Liver (tissue), 3 donors: ENCODE measurements around the gene CPAMD8.

Experiments
- ATF3 ChIP-seq: IDR thresholded peaks from 2 replicates; pipeline ENCODE4 v1.6.1; 2016; ENCODE audit warnings: antibody characterized with exemption
- CTCF ChIP-seq: fragments of 150-350 bp; IDR thresholded peaks from 2 replicates; pipeline ENCODE4 v1.5.1; 2017; ENCODE audit warnings: improper control_type of control experiment, low read depth, low read length; ENCODE audit not compliant: missing input control
- EGR1 ChIP-seq, 2 donors: IDR thresholded peaks; 2 replicates each; pipeline ENCODE4 v1.6.1; 2016 to 2018; ENCODE audit warnings: antibody characterized with exemption in 2 of 2, low read depth in 2 of 2
- FOXA2 ChIP-seq: IDR thresholded peaks from 2 replicates; pipeline ENCODE4 v1.6.1; 2016; ENCODE audit warnings: antibody characterized with exemption
- HNF4A ChIP-seq, 2 donors: conservative IDR thresholded peaks; 2 replicates each; pipeline ENCODE4 v1.6.1; 2016; ENCODE audit warnings: antibody characterized with exemption in 2 of 2, mild to moderate bottlenecking in 2 of 2
- MAX ChIP-seq: IDR thresholded peaks from 2 replicates; pipeline ENCODE4 v1.6.1; 2016; ENCODE audit warnings: antibody characterized with exemption
- RAD21 ChIP-seq, 2 donors: IDR thresholded peaks; 2 replicates each; pipeline ENCODE4 v1.6.1; 2016; ENCODE audit warnings: antibody characterized with exemption in 2 of 2, mild to moderate bottlenecking in 2 of 2
- RXRA ChIP-seq, 2 donors: IDR thresholded peaks; 2 replicates each; pipeline ENCODE4 v1.6.1; 2017 to 2018; ENCODE audit warnings: antibody characterized with exemption in 2 of 2, mild to moderate bottlenecking in 1 of 2
- SP1 ChIP-seq: IDR thresholded peaks from 2 replicates; pipeline ENCODE4 v1.6.1; 2018; ENCODE audit warnings: antibody characterized with exemption, mild to moderate bottlenecking
- TF ChIP-seq, protein P1 (sequence below): IDR thresholded peaks from 2 replicates; pipeline ENCODE4 v1.6.1; 2016; ENCODE audit warnings: antibody characterized with exemption, mild to moderate bottlenecking
- donor health status: healthy.
- donor health status: healthy.

DNA sequence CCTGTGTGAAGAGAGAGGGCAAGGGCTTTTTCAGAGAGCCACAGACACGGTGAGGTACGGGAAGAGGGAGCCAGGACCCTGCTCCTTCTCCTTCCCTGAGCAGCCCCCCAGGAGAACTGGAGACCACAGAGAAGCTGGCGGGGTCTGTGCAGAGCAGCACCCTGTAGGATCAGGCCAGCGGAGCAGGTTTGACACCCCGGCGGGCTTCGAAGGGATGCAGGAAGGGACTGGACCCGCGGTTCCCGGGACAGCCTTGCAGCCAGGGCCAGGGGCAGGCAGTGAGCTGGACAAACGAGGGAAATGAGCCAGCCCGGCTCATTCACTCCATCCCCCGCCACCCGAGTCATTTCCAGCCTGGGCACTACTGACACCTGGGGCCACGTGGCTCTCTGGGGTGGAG is 22.2 kb downstream of the CPAMD8 start:
- no peak for TF ChIP-seq RXRA (IDR thresholded peaks at IDR 0.05)
- no peak for TF ChIP-seq CTCF
- TF ChIP-seq EGR1 (IDR thresholded peaks at IDR 0.05; ENCODE audit: low read depth in 2 of 2): no peak
- no peak for TF ChIP-seq MAX
- no peak for TF ChIP-seq FOXA2
- TF ChIP-seq RAD21 (IDR thresholded peaks at IDR 0.05): no peak
- TF ChIP-seq, protein P1, sequence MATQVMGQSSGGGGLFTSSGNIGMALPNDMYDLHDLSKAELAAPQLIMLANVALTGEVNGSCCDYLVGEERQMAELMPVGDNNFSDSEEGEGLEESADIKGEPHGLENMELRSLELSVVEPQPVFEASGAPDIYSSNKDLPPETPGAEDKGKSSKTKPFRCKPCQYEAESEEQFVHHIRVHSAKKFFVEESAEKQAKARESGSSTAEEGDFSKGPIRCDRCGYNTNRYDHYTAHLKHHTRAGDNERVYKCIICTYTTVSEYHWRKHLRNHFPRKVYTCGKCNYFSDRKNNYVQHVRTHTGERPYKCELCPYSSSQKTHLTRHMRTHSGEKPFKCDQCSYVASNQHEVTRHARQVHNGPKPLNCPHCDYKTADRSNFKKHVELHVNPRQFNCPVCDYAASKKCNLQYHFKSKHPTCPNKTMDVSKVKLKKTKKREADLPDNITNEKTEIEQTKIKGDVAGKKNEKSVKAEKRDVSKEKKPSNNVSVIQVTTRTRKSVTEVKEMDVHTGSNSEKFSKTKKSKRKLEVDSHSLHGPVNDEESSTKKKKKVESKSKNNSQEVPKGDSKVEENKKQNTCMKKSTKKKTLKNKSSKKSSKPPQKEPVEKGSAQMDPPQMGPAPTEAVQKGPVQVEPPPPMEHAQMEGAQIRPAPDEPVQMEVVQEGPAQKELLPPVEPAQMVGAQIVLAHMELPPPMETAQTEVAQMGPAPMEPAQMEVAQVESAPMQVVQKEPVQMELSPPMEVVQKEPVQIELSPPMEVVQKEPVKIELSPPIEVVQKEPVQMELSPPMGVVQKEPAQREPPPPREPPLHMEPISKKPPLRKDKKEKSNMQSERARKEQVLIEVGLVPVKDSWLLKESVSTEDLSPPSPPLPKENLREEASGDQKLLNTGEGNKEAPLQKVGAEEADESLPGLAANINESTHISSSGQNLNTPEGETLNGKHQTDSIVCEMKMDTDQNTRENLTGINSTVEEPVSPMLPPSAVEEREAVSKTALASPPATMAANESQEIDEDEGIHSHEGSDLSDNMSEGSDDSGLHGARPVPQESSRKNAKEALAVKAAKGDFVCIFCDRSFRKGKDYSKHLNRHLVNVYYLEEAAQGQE: no peak
- no peak for TF ChIP-seq HNF4A (conservative IDR thresholded peaks at IDR 0.05)
- no peak for TF ChIP-seq ATF3
- no peak for TF ChIP-seq SP1
